GM12878 (cell line): ENCODE results near the gene KRT28. TPM values are rescaled to one million over a fixed set of nuclear protein-coding genes. Genes with fewer than 3 reads are reported as not detected.
"Not testable (repeated sequence)": the region's sequence is repeated elsewhere in the genome, so short reads cannot be mapped to it uniquely, and the experiment has no call there.

ENCODE experiments used
- ATAC-seq: fragments of 200-7000 bp; cut with Tn5 transposase; 3 replicates; pipeline ENCODE4 v1.9.1; 2020; ENCODE audit warnings: mild to moderate bottlenecking, moderate library complexity
- BruUV-seq: library from RNA; stranded (reverse); fragments of 400-500 nt; replicated peaks from 2 replicates; lab custom pipeline; 2021; lab: Mats Ljungman, UMichigan
- CTCF ChIA-PET: fragments of 300-600 bp; sonication (Branson Sonifier 250); formaldehyde crosslinking; extraction: SDS; loops from one replicate; lab custom pipeline; 2021; ENCODE audit warnings: inconsistent platforms; lab: Yijun Ruan, JAX
- POLR2A ChIA-PET: fragments of 350-600 bp; formaldehyde crosslinking; extraction: SDS; loops from one replicate; lab custom pipeline; 2021; ENCODE audit warnings: inconsistent platforms; lab: Charles Lee
- RAD21 ChIA-PET: fragments of 300-600 bp; sonication (Branson Sonifier 250); formaldehyde crosslinking; loops from one replicate; lab custom pipeline; 2023; ENCODE audit warnings: antibody characterized with exemption; ENCODE audit not compliant: unreplicated experiment; lab: Charles Lee
- SMC1A ChIA-PET: fragments of 300-600 bp; sonication (Branson Sonifier 250); formaldehyde crosslinking; loops from one replicate; lab custom pipeline; 2023; ENCODE audit not compliant: unreplicated experiment, uncharacterized antibody; lab: Charles Lee
- DNase-seq: peaks from one replicate; pipeline ENCODE4 v3.0.0-alpha.2; 2011; ENCODE audit warnings: low read depth, low spot score
- FAIRE-seq: peaks from 3 replicates; lab custom pipeline; 2011; peaks lifted over from hg19 to GRCh38; lab: Jason Lieb, UNC
- H2AFZ ChIP-seq: 2 replicates; pipeline ENCODE4 v1.6.0; 2011; ENCODE audit warnings: low read depth, low read length, control low read depth; ENCODE audit not compliant: control insufficient read depth
- H3K27ac ChIP-seq: 2 replicates; pipeline ENCODE4 v1.5.1; 2011; ENCODE audit warnings: control low read depth; ENCODE audit not compliant: control insufficient read depth, insufficient read depth
- H3K27me3 ChIP-seq, 2 experiments: replicated peaks in 1 of 2; 2 replicates each; pipeline versions ENCODE4 v1.6.0 to v1.6.1; 2011; ENCODE audit warnings: low read length in 1 of 2; ENCODE audit not compliant: control insufficient read depth in 2 of 2, insufficient read depth in 2 of 2
- H3K36me3 ChIP-seq, 2 experiments: 2 replicates each; pipeline ENCODE4 v1.5.1; 2011; ENCODE audit warnings: low read length in 1 of 2; ENCODE audit not compliant: control insufficient read depth in 2 of 2, insufficient read depth in 2 of 2
- H3K4me1 ChIP-seq: 2 replicates; pipeline ENCODE4 v1.6.1; 2011; ENCODE audit warnings: mild to moderate bottlenecking, low read length, moderate library complexity, mixed read lengths; ENCODE audit not compliant: control insufficient read depth, insufficient read depth
- H3K4me2 ChIP-seq: 2 replicates; pipeline ENCODE4 v1.6.0; 2011; ENCODE audit warnings: control low read depth; ENCODE audit not compliant: control insufficient read depth, insufficient read depth
- H3K4me3 ChIP-seq: fragments of 200-600 bp; sonication (generic); 2 replicates; pipeline ENCODE4 v1.5.1; 2016
- H3K79me2 ChIP-seq: 2 replicates; pipeline ENCODE4 v1.6.0; 2011; ENCODE audit warnings: low read length; ENCODE audit not compliant: control insufficient read depth, insufficient read depth
- H3K9ac ChIP-seq: 2 replicates; pipeline ENCODE4 v1.8.0; 2011; ENCODE audit warnings: low read length, control low read depth, mixed read lengths; ENCODE audit not compliant: control insufficient read depth, insufficient read depth
- H3K9me3 ChIP-seq: replicated peaks from 3 replicates; pipeline ENCODE4 v1.5.1; 2011; ENCODE audit warnings: mild to moderate bottlenecking, low read length; ENCODE audit not compliant: control insufficient read depth, insufficient read depth
- H4K20me1 ChIP-seq: 2 replicates; pipeline ENCODE4 v1.6.0; 2011; ENCODE audit not compliant: control insufficient read depth, insufficient read depth
- SP1 ChIP-seq: IDR thresholded peaks from one replicate; pipeline ENCODE4 v1.6.1; 2011; ENCODE audit warnings: low read depth, low read length
- WGBS: methylation state at CpG from one replicate; pipeline ENCODE4 v1.1.6; 2016; ENCODE audit warnings: low lambda C conversion rate; ENCODE audit not compliant: insufficient replicate concordance, insufficient coverage; ENCODE audit errors: missing lambda C conversion rate; 5-methylcytosine and 5-hydroxymethylcytosine counted together
- in situ Hi-C: fragments of 300-500 bp; cut with MboI; formaldehyde crosslinking; loops from 9 replicates; pipeline ENCODE4 v1.14.3; 2018; ENCODE audit warnings: mixed read lengths
- intact Hi-C: fragments of 100-400 bp; cut with micrococcal nuclease; formaldehyde crosslinking; loops from one replicate; pipeline ENCODE4 v1.14.2; 2022; ENCODE audit not compliant: unreplicated experiment
- polyA plus RNA-seq, 11 experiments: library from polyadenylated mRNA; depleted of rRNA in 4 of 11; unstranded in 6 of 11; stranded (reverse) in 5 of 11; fragments of >200 nt; fragmentation: Nextera tagmentation in 4 of 11; fragmentation: Illumina TruSeq in 1 of 11; extraction: Ambion mirVana in 4 of 11; extraction: Trizol in 1 of 11; gene quantifications; 1 replicate in 1 of 11; 2 replicates in 10 of 11; pipeline versions ENCODE4 v1.2.1 to v1.2.3, GENCODE V29; 2011 to 2016; ENCODE audit warnings: inconsistent platforms in 2 of 11, missing spikeins in 2 of 11, low read depth in 1 of 11
- total RNA-seq, 4 experiments: library from RNA; depleted of rRNA in 3 of 4; stranded (reverse); fragments of >200 nt in 3 of 4; fragmentation: Illumina TruSeq in 1 of 4; extraction: Trizol in 1 of 4; gene quantifications; 2 replicates each; pipeline versions ENCODE4 v1.2.1 to v1.2.3, GENCODE V29; 2013 to 2021

Gene KRT28
- total and polyA plus RNA-seq, 10 of the 15 experiments (the other 5 are each of a cell fraction or from before 2014, with no cell fraction given): not detected

- ATAC-seq: no peak
- intact Hi-C loops: no loop called here
- POLR2A ChIA-PET: interaction anchor here (0.7 kb wide), 1 partner anchor 14 kb away, joined by 3 read pairs; no protein-coding TSS in a partner anchor
Observed at GRCh38 chr17:40750391-40750790, 49.4 kb downstream of the KRT28 start.

GRCh38 chr17:40748666-40749065 lies 51.1 kb downstream of the KRT28 start:
- DNase-seq, BruUV-seq, H3K36me3 ChIP-seq, H3K79me2 ChIP-seq, intact Hi-C loops, H4K20me1 ChIP-seq, in situ Hi-C loops, POLR2A ChIA-PET, H3K4me1 ChIP-seq, H3K9ac ChIP-seq, H3K27me3 ChIP-seq, H3K4me3 ChIP-seq, H2AFZ ChIP-seq, RAD21 ChIA-PET, H3K27ac ChIP-seq, ATAC-seq, H3K9me3 ChIP-seq, H3K4me2 ChIP-seq, FAIRE-seq: not testable (repeated sequence)
- WGBS: 6% methylated on average over 1 of the region's 1 CpG
- ChIA-PET CTCF (interaction anchor here (1.7 kb wide), 1 partner anchor 14 kb away, joined by 3 read pairs; no protein-coding TSS in a partner anchor), SMC1A (interaction anchor here (1.2 kb wide), 1 partner anchor 12 kb away, joined by 3 read pairs; no protein-coding TSS in a partner anchor)

More at GRCh38 chr17:40750391-40750790, 49.4 kb downstream of the KRT28 start:
- CTCF ChIA-PET: interaction anchor here (1.1 kb wide), 1 partner anchor 41 kb away, joined by 3 read pairs; no protein-coding TSS in a partner anchor
- RAD21 ChIA-PET: no interaction called here
- Histone ChIP-seq H3K9me3 (no peaks in the 10 kb centered on the region; the same call in 2 of the 3 replicates), H3K4me3 (no peak overlapping the region), H3K4me1 (no peaks in the 10 kb centered on the region), H3K79me2 (no peaks in the 10 kb centered on the region), H2AFZ (no peak overlapping the region), H3K27ac (no peak overlapping the region), H3K9ac (no peak overlapping the region), H3K36me3 (no peaks in the 10 kb centered on the region), H4K20me1 (no peaks in the 10 kb centered on the region), H3K4me2 (no peak overlapping the region), H3K27me3 (no peaks in the 10 kb centered on the region)
- DNase-seq (no peak), FAIRE-seq (no peak)
- WGBS: 46% methylated on average over 6 of the region's 6 CpGs
- BruUV-seq: no TSS peak
- SMC1A ChIA-PET: interaction anchor here (0.8 to 1.2 kb wide), 2 partner anchors 10 to 48 kb away, joined by 3 to 4 read pairs; no protein-coding TSS in a partner anchor
- in situ Hi-C loops: no loop called here
- no peak for TF ChIP-seq SP1

Other genes with a start within 250 kb of the KRT28 start
Only the 7 nearest of the 21 such genes appear.
- not detected in 2 replicates for gene KRT24, start 96.2 kb downstream of the KRT28 start, total RNA-seq (2014; rRNA removed)
- gene KRT24, start 96.2 kb downstream of the KRT28 start, total RNA-seq (2014; rRNA removed; fragmentation: Illumina TruSeq; extraction: Trizol): not detected in 2 replicates
- gene KRT24, start 96.2 kb downstream of the KRT28 start, total RNA-seq (2021): not detected in 2 replicates
- gene KRT24, start 96.2 kb downstream of the KRT28 start, polyA plus RNA-seq (2011; rRNA removed): not detected in 2 replicates
- not detected in 2 replicates for gene KRT24, start 96.2 kb downstream of the KRT28 start, polyA plus RNA-seq (2014; fragmentation: Illumina TruSeq; extraction: Trizol)
- gene KRT24, start 96.2 kb downstream of the KRT28 start, polyA plus RNA-seq (2014; fragmentation: Nextera tagmentation; extraction: Ambion mirVana): not detected
- not detected in 2 replicates for gene KRT24, start 96.2 kb downstream of the KRT28 start, polyA plus RNA-seq (2014; rRNA removed)
- not detected for gene KRT24, start 96.2 kb downstream of the KRT28 start, polyA plus RNA-seq (2016; fragmentation: Nextera tagmentation; extraction: Ambion mirVana)
- gene KRT25, start 44.6 kb downstream of the KRT28 start, total RNA-seq (2014; rRNA removed): not detected in 2 replicates
- gene KRT25, start 44.6 kb downstream of the KRT28 start, total RNA-seq (2014; rRNA removed; fragmentation: Illumina TruSeq; extraction: Trizol): not detected in 2 replicates
- not detected in 2 replicates for gene KRT25, start 44.6 kb downstream of the KRT28 start, total RNA-seq (2021)
- gene KRT25, start 44.6 kb downstream of the KRT28 start, polyA plus RNA-seq (2011; rRNA removed): not detected in 2 replicates
- not detected in 2 replicates for gene KRT25, start 44.6 kb downstream of the KRT28 start, polyA plus RNA-seq (2014; fragmentation: Illumina TruSeq; extraction: Trizol)
- not detected for gene KRT25, start 44.6 kb downstream of the KRT28 start, polyA plus RNA-seq (2014; fragmentation: Nextera tagmentation; extraction: Ambion mirVana)
- not detected in 2 replicates for gene KRT25, start 44.6 kb downstream of the KRT28 start, polyA plus RNA-seq (2014; rRNA removed)
- not detected for gene KRT25, start 44.6 kb downstream of the KRT28 start, polyA plus RNA-seq (2016; fragmentation: Nextera tagmentation; extraction: Ambion mirVana)
- not detected in 2 replicates for gene KRT26, start 27.8 kb downstream of the KRT28 start, total RNA-seq (2014; rRNA removed)
- not detected in 2 replicates for gene KRT26, start 27.8 kb downstream of the KRT28 start, total RNA-seq (2014; rRNA removed; fragmentation: Illumina TruSeq; extraction: Trizol)
- gene KRT26, start 27.8 kb downstream of the KRT28 start, total RNA-seq (2021): not detected in 2 replicates
- gene KRT26, start 27.8 kb downstream of the KRT28 start, polyA plus RNA-seq (2011; rRNA removed): not detected in 2 replicates
- gene KRT26, start 27.8 kb downstream of the KRT28 start, polyA plus RNA-seq (2014; fragmentation: Illumina TruSeq; extraction: Trizol): not detected in 2 replicates
- not detected for gene KRT26, start 27.8 kb downstream of the KRT28 start, polyA plus RNA-seq (2014; fragmentation: Nextera tagmentation; extraction: Ambion mirVana)
- not detected in 2 replicates for gene KRT26, start 27.8 kb downstream of the KRT28 start, polyA plus RNA-seq (2014; rRNA removed)
- not detected for gene KRT26, start 27.8 kb downstream of the KRT28 start, polyA plus RNA-seq (2016; fragmentation: Nextera tagmentation; extraction: Ambion mirVana)
- not detected in 2 replicates for gene KRT27, start 17.4 kb downstream of the KRT28 start, total RNA-seq (2014; rRNA removed)
- gene KRT27, start 17.4 kb downstream of the KRT28 start, total RNA-seq (2014; rRNA removed; fragmentation: Illumina TruSeq; extraction: Trizol): not detected in 2 replicates
- gene KRT27, start 17.4 kb downstream of the KRT28 start, total RNA-seq (2021): not detected in 2 replicates
- gene KRT27, start 17.4 kb downstream of the KRT28 start, polyA plus RNA-seq (2011; rRNA removed): 0.20 TPM in 1 of 2 replicates, not detected in the other
- not detected in 2 replicates for gene KRT27, start 17.4 kb downstream of the KRT28 start, polyA plus RNA-seq (2014; fragmentation: Illumina TruSeq; extraction: Trizol)
- gene KRT27, start 17.4 kb downstream of the KRT28 start, polyA plus RNA-seq (2014; fragmentation: Nextera tagmentation; extraction: Ambion mirVana): not detected
- not detected in 2 replicates for gene KRT27, start 17.4 kb downstream of the KRT28 start, polyA plus RNA-seq (2014; rRNA removed)
- not detected for gene KRT27, start 17.4 kb downstream of the KRT28 start, polyA plus RNA-seq (2016; fragmentation: Nextera tagmentation; extraction: Ambion mirVana)
- 5.7 and 12.4 TPM in 2 replicates for gene KRT10, start 22.7 kb upstream of the KRT28 start, total RNA-seq (2014; rRNA removed)
- gene KRT10, start 22.7 kb upstream of the KRT28 start, total RNA-seq (2014; rRNA removed; fragmentation: Illumina TruSeq; extraction: Trizol): 10.8 and 11.1 TPM in 2 replicates
- gene KRT10, start 22.7 kb upstream of the KRT28 start, total RNA-seq (2021): 34.8 and 36.4 TPM in 2 replicates
- gene KRT10, start 22.7 kb upstream of the KRT28 start, polyA plus RNA-seq (2011; rRNA removed): 21.3 and 41.6 TPM in 2 replicates
- 11.1 and 14.4 TPM in 2 replicates for gene KRT10, start 22.7 kb upstream of the KRT28 start, polyA plus RNA-seq (2014; fragmentation: Illumina TruSeq; extraction: Trizol)
- gene KRT10, start 22.7 kb upstream of the KRT28 start, polyA plus RNA-seq (2014; fragmentation: Nextera tagmentation; extraction: Ambion mirVana): 10 to 100 TPM; 16.0 to 37.0 TPM
- 26.6 and 27.1 TPM in 2 replicates for gene KRT10, start 22.7 kb upstream of the KRT28 start, polyA plus RNA-seq (2014; rRNA removed)
- 10 to 100 TPM; 78.7 to 98.5 TPM for gene KRT10, start 22.7 kb upstream of the KRT28 start, polyA plus RNA-seq (2016; fragmentation: Nextera tagmentation; extraction: Ambion mirVana)
- not detected in 2 replicates for gene KRT12, start 67.3 kb upstream of the KRT28 start, total RNA-seq (2014; rRNA removed)
- not detected in 2 replicates for gene KRT12, start 67.3 kb upstream of the KRT28 start, total RNA-seq (2014; rRNA removed; fragmentation: Illumina TruSeq; extraction: Trizol)
- not detected in 2 replicates for gene KRT12, start 67.3 kb upstream of the KRT28 start, total RNA-seq (2021)
- not detected in 2 replicates for gene KRT12, start 67.3 kb upstream of the KRT28 start, polyA plus RNA-seq (2011; rRNA removed)
- not detected in 2 replicates for gene KRT12, start 67.3 kb upstream of the KRT28 start, polyA plus RNA-seq (2014; fragmentation: Illumina TruSeq; extraction: Trizol)
- gene KRT12, start 67.3 kb upstream of the KRT28 start, polyA plus RNA-seq (2014; fragmentation: Nextera tagmentation; extraction: Ambion mirVana): not detected
- gene KRT12, start 67.3 kb upstream of the KRT28 start, polyA plus RNA-seq (2014; rRNA removed): not detected in 2 replicates
- gene KRT12, start 67.3 kb upstream of the KRT28 start, polyA plus RNA-seq (2016; fragmentation: Nextera tagmentation; extraction: Ambion mirVana): not detected
- gene KRT20, start 85.3 kb upstream of the KRT28 start, total RNA-seq (2014; rRNA removed): not detected in 2 replicates
- not detected in 2 replicates for gene KRT20, start 85.3 kb upstream of the KRT28 start, total RNA-seq (2014; rRNA removed; fragmentation: Illumina TruSeq; extraction: Trizol)
- gene KRT20, start 85.3 kb upstream of the KRT28 start, total RNA-seq (2021): 0.23 and 0.37 TPM in 2 replicates
- gene KRT20, start 85.3 kb upstream of the KRT28 start, polyA plus RNA-seq (2011; rRNA removed): not detected in 2 replicates
- gene KRT20, start 85.3 kb upstream of the KRT28 start, polyA plus RNA-seq (2014; fragmentation: Illumina TruSeq; extraction: Trizol): not detected in 2 replicates
- not detected for gene KRT20, start 85.3 kb upstream of the KRT28 start, polyA plus RNA-seq (2014; fragmentation: Nextera tagmentation; extraction: Ambion mirVana)
- not detected in 2 replicates for gene KRT20, start 85.3 kb upstream of the KRT28 start, polyA plus RNA-seq (2014; rRNA removed)
- not detected for gene KRT20, start 85.3 kb upstream of the KRT28 start, polyA plus RNA-seq (2016; fragmentation: Nextera tagmentation; extraction: Ambion mirVana)